Stimulated activated CD8-positive, alpha-beta memory T cell treated with anti-CD3 and anti-CD28 coated beads, Interleukin-12 subunit alpha, Interleukin-12 subunit beta, amount 100 ng/mL, for 1 hour (primary cell): ENCODE results near the gene ZC3H4.
"Not testable (repeated sequence)": the region's sequence is repeated elsewhere in the genome, so short reads cannot be mapped to it uniquely, and the experiment has no call there.

ENCODE experiments used
- DNase-seq: peaks from one replicate; pipeline ENCODE4 v3.0.0-alpha.2; 2020; ENCODE audit warnings: low read depth

ZC3H4 gene

DNA sequence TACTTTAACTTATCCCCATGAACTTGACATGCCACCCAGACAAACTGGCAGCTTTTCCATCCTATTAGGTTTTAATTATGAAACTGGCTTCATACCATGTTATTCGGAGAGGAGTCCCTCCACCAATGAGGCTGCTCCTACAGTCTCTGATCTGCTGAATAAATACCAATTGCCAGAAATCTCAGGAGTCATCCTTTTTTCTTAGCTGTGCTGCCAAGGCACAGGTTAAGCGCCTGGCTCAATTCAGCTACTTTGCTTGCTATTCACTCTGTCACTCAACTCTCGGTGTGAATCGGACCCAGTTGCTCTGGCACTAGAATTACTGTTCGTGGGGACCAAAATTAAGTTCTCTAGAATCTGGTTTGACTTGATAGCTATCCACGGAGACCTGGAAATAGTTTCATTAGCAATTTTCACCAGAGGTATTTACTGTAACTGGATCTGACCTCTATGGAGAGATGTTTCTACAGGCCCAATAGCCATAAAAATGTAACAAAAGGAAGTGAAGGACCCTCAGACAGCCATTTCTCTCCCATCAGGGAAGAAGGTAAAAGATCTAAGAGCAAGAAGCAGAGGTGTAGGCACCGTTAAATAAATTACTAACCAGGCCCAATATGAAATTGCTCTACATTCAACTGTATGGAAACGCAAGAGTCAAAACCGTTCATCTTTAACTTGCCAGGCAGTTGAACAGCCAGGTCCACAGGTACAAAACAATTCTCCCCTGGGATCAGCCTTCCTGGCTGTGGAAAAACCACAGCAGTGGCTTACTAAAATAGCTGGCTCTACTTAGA lies 5.4 kb downstream of the ZC3H4 start:
- DNase-seq: no peak

DNA sequence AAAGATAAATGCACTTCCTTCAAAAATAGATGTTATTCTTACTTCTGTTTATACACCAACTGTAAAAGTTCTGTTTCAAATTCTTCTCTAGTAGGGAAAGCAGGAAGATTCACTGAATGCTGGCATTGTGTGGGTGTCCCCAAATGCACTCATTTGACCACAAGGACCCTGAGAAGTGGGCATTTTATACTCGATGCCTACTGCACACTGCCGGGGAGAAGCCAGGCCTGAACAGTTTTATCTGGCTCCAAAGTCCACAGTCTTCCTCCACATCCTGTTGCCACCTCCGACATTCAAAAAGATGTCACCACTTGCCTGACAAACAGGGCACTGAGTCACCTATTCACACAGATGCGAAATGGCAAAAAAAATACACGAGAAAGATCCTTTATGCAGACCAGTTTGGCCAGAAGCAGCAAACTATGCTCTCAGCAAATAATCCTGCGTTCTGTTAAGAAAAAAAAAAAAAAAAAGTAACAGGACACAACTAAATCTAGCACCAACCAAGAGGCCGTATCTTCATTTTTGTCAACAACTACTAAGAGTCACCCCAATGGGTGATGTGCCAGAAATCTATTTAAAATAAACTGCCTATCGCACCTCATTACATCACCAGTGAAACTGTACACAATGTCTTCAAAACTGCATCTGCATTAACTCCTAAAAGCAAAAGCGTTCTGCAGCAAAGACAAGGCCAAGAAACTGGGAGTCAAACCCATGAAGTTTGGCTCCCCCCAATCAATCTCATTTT lies 6.2 kb downstream of the ZC3H4 start:
- DNase-seq: no peak

DNA sequence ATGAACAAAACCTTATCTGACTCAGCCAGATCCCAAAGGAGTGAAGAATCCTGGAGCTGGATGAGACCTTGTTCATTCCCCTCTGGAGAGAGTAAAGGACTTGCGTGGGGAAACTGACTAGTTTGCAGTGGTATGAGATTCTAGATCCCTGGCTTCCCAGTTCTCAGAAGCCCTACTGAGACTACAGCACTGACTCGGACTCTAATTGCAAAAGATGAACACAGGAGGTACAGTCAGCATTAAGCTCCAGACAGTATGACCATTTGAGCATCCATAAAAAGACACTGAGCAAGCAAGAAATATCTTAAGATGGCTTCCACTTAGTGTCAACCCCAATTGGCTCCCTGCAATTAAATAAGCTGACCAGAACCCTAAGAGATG lies 6.8 kb downstream of the ZC3H4 start:
- DNase-seq: no peak

DNA sequence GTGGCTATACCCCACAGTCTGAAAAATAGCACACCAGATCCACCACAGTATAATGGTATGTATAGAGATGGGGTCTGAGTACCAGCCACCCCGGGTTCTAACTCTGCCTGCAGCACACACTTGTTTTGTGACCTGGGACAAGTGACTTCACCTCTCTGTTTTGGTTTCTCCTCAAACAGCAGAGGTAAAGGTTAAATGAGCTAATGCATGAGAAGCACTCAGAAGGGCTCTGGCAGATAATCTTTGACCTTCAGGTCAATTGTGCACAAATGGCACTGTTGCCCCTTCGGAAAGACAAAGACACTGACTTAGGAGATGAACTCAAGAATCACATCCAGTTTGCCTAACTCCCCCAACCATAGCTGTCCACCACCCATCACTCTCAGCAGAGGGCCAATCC lies 7.7 kb downstream of the ZC3H4 start:
- DNase-seq: no peak

DNA sequence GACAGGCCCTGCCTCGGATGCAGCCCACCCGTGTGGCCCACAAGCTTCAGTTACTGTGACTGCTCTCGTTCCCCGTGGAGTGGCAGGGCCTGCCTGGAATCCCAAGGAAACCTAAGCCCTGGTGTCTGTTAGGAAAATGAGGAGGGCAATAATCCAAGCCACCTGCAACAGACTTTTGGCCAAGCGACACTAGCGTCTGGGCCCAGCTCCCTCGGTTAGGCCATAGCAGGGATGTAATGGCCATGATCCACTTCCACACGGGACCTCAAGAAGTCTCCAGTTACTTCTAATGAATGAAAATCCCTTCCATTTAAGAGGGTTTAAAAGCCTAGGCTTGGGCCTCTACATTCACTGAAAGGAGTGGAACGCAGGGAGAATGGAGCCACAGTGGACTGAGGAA lies 8.9 kb downstream of the ZC3H4 start:
- DNase-seq: no peak

DNA sequence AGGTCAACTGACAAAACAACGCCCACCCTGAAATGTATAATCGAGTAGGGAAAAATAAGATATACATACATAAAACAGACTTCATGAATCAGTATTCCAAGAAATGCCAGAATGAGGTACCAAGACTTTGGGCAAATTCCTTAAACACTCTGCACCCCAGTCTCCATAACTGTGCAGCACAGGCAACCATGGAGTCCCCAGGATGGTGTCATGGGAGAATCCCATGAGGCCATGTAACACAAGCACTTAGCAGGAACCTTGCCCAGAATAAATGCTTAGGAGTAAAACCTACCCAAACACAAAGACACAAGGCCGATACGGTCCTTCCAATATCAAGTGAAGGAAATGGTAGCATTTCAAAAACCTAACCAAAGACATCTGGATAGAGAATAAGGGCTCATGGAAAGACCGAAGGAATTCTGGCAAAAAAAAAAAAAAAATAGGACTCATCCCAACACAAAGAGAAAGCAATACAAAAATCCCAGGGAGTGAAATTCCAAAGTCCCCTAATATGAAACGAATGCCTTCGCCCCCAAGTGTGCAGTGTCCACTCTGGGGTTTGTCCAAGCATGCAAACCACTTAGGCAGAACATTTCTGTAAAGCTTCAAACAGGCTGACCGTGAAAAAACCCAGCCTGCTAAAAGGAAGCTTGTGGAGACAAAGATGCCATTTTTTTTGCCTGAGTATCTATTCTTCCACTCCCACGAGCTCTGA lies 11.1 kb downstream of the ZC3H4 start:
- no peak for DNase-seq

DNA sequence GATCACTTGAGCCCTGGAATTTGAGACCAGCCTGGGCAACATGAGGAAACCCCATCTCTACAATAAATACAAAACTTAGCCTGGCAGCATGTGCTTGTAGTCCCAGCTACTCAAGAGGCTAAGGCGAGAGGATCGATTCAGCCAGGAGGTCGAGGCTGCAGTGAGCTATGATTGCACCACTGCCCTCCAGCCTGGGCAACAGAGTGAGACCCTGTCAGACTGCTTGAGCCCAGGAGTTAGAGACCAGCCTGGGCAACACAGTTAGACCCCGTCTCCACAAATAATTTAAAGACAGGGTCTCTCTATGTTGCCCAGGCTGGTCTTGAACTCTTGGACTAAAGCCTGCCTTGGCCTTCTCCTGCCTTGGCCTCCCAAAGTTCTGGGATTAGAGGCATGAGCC lies 12.5 kb downstream of the ZC3H4 start:
- not testable (repeated sequence) for DNase-seq

DNA sequence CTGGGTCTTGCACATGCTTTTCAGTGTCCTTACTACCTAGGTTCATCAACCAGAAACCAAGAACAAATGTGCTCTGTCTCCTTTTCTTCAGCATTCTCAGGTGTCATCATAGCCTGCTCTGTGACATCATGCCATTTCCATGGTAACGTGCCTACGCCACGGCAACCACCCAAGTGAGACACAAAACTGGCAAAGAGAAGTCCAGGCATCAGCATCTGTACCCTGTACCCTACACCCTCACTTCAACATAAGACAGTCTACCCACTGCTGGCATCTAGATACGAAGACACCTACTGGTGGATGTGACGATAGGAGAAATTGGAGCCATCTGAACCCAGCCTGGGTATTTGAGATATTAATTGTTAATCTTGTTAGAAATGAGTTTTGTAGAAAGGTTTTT lies 13.3 kb downstream of the ZC3H4 start:
- no peak for DNase-seq

DNA sequence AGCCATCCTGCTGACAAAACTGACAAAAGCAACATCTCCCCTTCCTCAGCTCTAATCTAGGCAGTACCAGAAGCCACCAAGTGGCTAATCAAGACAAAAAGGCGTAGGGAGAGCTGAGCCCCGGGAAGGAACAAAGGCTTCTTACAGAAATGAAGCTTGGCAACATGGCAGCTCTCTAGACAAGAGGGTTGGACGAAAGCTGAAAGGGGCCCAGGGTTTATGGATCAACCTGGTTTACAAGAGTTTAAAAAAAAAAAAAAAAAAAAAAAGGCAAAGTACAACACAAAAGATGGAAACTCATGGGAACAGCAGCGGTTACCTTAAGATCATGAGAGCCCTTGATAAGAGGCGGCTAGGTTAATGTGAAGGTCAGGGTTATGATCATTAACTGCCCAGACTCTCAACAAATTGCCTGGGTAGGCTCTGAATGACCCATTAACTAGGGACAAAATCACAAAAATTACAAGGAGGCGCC lies 14.0 kb downstream of the ZC3H4 start:
- no peak for DNase-seq

DNA sequence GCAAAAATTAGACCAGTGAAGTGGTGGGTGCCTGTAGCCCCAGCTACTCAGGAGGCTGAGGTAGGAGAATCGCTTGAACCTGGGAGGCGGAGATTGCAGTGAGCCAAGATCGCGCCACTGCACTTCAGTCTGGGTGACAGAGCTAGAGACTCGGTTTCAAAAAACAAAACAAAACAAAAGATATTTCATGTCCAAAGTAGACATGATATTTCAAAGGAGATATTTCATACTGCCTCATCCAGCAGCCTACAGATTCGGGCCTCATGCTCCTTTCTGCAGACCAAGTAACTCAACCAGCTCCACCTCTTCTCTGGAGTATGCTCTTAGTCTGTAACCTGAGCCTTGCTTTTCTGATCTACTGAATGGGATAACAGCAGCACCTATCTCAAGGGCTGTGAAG lies 15.0 kb downstream of the ZC3H4 start:
- no peak for DNase-seq

DNA sequence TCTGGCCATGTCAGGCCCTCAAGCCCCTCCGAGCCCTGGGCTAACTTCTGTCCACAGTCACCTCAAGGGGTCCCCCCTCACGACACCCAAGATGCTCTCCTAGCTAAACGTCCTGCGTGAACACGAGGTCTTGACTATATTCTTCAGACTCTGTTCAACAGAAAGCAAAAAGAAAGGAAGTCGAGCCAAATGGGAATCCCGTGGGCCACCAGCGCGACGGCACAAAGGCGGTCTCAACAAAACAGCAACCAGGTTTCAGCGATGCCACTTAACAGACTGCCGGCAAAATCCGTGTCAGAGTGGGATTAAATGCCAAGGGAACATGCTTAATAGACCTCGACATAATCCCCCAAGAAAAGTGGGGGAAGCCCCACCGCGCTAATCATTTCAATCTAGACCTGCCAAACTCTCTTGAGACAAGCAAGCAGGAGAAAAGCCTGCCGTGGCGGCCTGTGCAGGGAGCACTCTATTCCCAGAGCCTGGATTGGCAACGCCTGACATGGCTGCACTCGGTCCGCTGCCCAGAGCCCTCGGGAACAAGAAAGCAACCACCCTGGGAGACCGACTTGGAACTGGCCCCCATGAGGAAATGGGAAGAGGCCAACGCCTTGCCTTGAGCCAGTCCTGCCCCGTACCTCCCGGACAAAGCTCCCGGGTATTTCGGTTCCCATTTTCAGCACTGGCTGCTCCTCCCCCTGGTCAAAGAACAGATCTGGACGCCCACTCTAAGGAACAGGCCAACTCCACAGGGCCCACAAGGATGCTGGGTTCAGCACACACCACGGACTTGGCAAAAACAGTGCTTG lies 16.0 kb downstream of the ZC3H4 start:
- no peak for DNase-seq

DNA sequence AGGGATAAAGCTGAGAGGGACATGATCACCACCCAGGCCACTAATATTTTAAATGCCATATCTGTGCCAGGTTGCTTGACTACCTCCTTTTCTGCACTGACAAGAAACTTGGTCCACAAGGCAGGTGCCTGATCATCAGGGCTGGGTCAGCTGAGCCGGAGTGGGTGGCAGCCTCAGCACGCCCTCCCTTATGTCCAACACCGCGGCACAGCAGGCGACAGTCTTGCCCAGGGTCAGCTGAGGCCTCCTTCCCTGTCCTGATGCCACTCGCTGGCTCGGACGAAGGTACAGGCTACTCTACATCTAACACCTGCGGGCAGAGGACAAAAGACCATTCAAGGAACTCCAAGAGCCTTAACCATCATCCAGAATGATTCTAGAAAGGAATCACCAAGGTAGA lies 16.9 kb downstream of the ZC3H4 start:
- no peak for DNase-seq

DNA sequence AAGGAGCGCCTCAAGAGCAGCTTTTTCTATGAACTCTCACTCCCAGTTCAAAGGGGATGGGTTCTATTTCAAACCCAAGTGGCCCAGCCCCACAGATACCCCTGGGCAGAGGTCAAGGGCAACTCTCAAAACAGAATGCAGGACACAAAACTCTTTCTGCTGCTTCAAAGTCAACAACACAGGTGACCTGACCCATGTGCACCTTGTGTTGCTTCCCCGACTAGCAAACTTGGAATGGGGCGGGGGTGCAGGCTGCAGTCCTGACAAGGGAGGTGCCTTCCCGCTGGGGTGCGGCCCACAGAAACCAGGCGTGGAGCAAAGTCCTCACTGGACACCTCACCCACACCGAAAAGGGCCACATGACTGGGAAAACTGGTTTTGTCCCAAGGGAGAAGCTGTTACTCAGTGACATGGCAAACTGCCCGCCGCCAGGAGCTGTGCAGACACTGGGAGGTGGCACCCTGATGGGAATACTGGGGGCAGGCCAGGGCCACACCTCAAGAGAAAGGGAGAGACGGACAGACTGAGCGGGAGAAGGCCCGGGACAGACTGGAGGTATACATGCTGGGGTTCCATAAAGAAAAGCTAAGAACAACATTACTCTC lies 17.4 kb downstream of the ZC3H4 start:
- no peak for DNase-seq

DNA sequence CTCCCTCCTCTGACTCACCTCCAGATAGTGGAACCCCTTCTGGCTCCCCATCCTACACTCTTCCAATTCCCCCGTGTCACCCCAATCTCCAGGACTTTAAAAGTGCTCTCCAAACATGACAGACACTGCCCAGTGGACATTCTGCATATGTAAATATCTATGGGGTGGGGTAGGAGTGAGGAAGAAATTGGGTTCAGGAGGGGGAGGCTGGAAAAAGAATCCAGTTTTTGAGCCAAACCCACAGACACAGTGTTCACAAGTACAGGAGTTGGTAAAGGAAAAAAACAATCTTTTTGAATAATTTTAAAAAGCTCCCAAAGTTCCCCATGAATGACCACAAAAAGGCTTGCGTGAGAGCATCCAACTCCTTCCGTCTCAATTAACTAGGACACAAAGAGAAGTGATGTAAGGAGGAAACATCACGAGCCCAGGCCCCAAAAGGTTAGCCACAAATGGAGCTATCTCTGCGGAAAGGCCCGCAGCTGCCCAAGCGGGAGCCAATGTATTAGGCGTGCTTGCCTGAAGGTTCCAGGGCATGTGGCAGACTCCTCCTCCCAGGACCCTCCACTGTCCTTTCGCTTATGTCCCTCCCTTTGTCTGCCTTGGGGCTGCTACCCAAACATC lies 18.0 kb downstream of the ZC3H4 start:
- DNase-seq: no peak

DNA sequence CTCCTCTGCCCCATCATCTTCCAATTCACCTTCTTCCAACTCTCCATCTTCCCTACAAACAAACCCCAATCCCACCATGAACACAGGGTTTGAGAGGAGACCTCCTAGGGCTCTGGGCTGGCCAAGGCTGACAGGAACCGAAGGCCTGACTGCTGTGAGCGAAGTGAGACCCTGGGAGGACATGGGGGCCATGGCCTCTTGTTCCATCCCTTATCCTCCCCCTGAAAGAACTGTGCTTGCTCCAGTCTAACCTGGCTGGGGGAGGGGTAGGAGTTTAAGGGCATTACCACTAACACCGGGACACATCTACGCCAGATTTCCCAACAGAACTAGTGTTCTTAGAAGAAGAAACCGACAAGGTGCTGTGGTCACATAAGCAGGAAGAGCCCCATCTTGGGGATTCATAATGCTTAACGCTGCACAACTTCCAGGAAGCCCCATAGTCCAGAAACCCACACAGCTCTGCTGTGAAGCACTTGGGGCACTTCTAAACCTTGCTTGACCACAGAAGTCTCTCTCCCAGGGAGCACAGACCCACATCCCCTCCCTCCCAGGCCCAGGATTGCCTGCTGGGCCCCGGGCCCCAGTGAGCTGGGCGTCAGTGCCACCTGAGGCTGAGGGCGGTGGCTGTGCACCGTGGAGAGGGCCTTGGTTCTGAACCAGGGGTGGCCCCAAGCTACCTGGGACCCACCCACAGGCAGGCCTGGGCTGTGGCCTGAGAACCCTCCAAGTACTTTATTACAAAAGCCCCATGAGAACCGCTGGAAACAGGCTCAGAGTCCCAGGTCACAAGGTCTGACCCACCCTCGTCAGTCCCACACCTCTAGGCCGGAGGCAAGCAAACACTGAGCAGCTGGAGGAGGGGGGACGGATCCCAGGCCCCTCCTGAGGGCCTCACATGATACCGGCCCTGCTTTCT lies 18.8 kb downstream of the ZC3H4 start:
- no peak for DNase-seq

DNA sequence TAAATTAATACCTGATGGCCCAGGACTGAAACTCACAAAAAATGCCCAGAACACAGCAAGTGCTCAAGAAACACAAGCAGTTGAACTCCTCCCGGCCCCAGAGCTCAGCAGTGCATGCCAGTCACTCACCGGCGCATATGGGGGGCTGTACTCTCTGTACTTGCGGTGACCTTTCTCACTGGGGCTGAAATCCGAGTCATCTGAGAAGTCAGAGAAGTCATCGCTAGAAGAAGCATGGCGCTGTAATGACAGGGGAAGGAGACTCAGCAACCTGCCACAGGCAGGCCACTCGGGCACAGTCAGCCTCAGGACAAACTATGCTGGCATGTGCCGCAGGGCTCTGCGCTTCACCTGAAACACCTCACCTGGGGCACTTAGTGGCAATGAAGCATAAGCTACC lies 19.7 kb downstream of the ZC3H4 start:
- DNase-seq: no peak

DNA sequence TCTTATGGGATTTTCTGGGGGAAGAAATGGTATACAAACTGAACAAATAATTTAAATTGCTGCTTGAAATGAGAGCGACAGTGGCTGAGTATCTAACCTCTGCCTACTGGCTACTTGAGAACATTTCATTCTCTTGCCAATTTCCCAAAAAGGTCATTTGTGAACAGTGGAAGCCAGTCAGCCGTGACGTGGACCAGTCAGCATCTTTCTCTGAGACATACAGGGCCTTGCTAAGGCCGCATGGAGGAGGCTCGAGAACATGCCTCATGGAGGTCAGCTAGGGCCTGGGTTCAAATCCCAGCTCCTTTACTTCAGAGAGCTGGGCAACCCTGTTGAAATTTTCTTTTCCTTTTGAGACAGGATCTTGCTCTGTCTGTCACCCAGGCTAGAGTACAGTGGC lies 20.3 kb downstream of the ZC3H4 start:
- DNase-seq: no peak

DNA sequence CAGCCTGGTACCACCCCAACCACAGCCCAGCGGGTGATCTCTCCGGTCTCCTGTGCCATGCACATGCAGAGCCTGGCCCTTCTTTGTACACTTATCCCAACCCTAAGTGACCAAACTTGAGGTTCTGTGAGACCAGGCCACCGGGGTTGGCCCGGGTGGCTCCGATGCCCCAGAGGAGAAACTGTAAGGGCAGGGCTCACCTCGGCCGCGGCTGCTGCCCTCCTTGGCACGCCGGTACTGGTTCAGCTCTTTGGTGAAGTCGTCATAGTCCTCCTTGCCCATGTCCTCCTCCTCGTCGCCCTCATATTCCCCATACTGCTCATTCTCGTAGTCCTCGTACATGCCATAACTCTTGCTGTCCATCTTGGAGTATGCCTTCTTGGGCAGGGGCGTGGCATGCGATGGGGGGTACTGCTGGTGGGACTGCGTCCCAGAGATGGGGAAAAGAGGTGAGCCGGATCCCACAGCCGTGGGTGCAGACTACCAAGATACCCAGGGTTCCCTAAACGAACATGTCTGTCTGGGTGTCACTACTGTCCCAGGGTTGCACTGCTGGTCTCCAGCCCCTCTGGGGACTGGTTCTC lies 23.7 kb downstream of the ZC3H4 start:
- no peak for DNase-seq

DNA sequence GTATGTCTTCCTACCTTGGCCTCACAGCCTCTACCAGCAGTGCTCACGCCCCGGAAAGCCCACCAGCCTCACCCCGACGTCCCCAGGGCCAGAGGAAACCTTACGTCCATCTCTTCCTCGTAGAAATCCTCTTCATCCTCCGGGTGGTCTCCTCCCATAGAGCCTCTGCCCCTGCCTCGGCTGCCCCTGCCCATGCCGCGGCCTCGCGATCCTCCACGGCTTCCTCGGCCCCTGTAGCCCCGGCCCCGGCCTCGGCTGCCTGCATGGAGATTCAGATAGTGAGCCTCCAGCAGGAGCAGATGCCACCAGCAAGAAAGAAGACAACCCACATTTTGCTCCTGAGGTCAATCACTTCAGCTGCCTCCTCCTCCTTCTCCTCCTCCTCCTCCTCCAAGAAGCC lies 27.3 kb downstream of the ZC3H4 start:
- no peak for DNase-seq
